ENCODE measurements around the gene ATL2. TPM values are rescaled to one million over a fixed set of nuclear protein-coding genes. Genes with fewer than 3 reads are reported as not detected.
"Not testable (repeated sequence)": the region's sequence is repeated elsewhere in the genome, so short reads cannot be mapped to it uniquely, and the experiment has no call there.

The ATL2 gene
- total RNA-seq, 1 donor from 2014 or later, result 77.5 TPM

GRCh38 chr2:38260972-38261371, 116.1 kb downstream of the ATL2 start:
- no peak for DNase-seq (ENCODE audit: low read depth)
- TF ChIP-seq, protein P1, sequence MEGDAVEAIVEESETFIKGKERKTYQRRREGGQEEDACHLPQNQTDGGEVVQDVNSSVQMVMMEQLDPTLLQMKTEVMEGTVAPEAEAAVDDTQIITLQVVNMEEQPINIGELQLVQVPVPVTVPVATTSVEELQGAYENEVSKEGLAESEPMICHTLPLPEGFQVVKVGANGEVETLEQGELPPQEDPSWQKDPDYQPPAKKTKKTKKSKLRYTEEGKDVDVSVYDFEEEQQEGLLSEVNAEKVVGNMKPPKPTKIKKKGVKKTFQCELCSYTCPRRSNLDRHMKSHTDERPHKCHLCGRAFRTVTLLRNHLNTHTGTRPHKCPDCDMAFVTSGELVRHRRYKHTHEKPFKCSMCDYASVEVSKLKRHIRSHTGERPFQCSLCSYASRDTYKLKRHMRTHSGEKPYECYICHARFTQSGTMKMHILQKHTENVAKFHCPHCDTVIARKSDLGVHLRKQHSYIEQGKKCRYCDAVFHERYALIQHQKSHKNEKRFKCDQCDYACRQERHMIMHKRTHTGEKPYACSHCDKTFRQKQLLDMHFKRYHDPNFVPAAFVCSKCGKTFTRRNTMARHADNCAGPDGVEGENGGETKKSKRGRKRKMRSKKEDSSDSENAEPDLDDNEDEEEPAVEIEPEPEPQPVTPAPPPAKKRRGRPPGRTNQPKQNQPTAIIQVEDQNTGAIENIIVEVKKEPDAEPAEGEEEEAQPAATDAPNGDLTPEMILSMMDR (conservative IDR thresholded peaks at IDR 0.05; ENCODE audit: low read depth, low read length), result no peak
- no peak overlapping the region for H3K4me3 ChIP-seq (ENCODE audit: low read depth, low read length)

DNA sequence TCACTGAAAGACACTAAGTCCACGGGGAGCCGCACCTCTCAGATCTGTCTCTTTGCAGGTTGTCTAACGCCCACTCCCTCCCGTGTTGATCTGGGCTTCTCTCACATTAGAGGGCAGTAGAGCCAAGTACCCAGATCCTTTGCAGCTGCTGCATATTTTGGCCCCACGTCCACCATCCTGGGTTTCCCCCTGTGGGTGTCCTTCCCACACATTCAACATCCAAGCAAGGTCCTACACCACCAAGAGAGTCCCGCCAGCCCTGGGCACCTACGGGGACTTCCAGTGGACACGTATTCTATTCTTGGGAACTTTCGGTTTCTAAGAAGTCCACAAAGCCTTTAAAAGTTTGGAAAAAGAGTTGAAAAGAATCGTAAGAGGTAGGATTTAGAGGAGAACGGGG, 116.6 kb downstream of the ATL2 start:
- H3K4me3 ChIP-seq (ENCODE audit: low read depth, low read length), result no peak overlapping the region
- TF ChIP-seq, protein P1 (conservative IDR thresholded peaks at IDR 0.05; ENCODE audit: low read depth, low read length), result no peak
- no peak for DNase-seq (ENCODE audit: low read depth)

DNA sequence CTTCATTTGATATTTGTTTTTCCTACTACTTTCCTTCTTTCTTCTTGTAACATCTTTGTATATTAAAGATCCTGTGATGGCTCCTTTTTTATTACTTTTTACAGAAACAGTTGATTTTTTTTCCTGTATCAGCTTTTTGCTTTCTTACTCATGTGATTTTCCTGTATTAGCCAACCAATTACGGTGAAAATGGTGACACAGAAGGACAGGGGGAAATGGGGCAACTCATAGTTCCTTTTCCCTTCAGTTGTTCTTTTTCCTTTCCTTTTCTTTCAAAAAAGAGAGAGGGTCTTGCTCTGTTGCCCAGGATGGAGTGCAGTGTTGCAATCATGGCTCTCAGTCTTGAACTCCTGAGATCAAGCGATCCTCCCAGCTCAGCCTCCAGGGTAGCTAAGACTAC, 117.8 kb downstream of the ATL2 start:
- TF ChIP-seq, protein P1 (conservative IDR thresholded peaks at IDR 0.05; ENCODE audit: low read depth, low read length), result no peak
- DNase-seq (ENCODE audit: low read depth), result no peak
- H3K4me3 ChIP-seq (ENCODE audit: low read depth, low read length), result no peak overlapping the region

DNA sequence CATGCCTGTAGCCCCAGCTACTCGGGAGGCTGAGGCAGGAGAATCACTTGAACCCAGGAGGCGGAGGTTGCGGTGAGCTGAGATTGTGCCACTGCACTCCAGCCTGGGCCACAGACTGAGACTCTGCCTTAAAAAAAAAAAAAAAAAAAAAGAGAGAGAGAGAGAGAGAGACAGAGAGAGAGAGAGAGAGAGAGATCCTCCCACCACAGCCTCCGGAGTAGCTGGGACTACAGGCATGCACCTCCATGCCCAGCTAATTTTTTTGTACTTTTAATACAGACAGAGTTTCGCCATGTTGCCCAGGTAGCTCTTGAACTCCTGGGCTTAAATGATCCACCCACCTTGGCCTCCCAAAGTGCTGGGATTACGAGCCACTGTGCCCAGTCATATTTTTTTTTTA, 119.4 kb downstream of the ATL2 start:
- DNase-seq (ENCODE audit: low read depth); H3K4me3 ChIP-seq (ENCODE audit: low read depth, low read length): not testable (repeated sequence)

GRCh38 chr2:38256610-38257009, 120.5 kb downstream of the ATL2 start:
- H3K4me3 ChIP-seq (ENCODE audit: low read depth, low read length), result no peak overlapping the region
- TF ChIP-seq, protein P1 (conservative IDR thresholded peaks at IDR 0.05; ENCODE audit: low read depth, low read length), result no peak
- DNase-seq (ENCODE audit: low read depth), result no peak

- H3K4me3 ChIP-seq (ENCODE audit: low read depth, low read length), result no peak overlapping the region
- no peak for DNase-seq (ENCODE audit: low read depth)
- TF ChIP-seq, protein P1 (conservative IDR thresholded peaks at IDR 0.05; ENCODE audit: low read depth, low read length), result no peak
Observed at GRCh38 chr2:38255211-38255610, 121.9 kb downstream of the ATL2 start.

- H3K4me3 ChIP-seq (ENCODE audit: low read depth, low read length), result no peak overlapping the region
- no peak for DNase-seq (ENCODE audit: low read depth)
- TF ChIP-seq, protein P1 (conservative IDR thresholded peaks at IDR 0.05; ENCODE audit: low read depth, low read length), result no peak
Observed at GRCh38 chr2:38254796-38255195, 122.3 kb downstream of the ATL2 start.

DNA sequence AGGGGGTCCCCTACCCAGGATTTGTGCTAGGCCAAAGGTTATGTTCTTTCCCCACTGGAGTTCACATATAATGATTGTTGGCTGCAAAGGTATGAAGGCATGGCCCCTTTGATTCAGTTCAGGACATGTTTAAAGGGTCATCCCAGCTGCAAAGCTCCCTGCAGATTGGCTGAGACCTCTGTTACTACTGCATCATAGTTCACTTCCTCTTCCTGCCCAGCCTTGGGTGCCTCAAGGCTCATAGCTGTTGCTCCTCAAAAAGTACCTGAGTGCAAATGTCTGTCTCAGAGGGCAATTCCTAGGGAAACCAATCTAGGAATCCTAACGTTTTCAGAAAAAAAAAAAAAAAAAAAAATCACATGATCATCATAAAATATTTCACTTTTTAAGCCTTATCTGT, 125.1 kb downstream of the ATL2 start:
- TF ChIP-seq, protein P1 (conservative IDR thresholded peaks at IDR 0.05; ENCODE audit: low read depth, low read length), result no peak
- DNase-seq (ENCODE audit: low read depth), result no peak
- H3K4me3 ChIP-seq (ENCODE audit: low read depth, low read length), result no peak overlapping the region

All from epithelial cell of proximal tubule (primary cell).